Fibroblast of lung (primary cell): Measurements from ENCODE around the gene TDG.

ENCODE experiments used
- EZH2 ChIP-seq: IDR thresholded peaks from 2 replicates; pipeline ENCODE4 v1.5.1; 2012; ENCODE audit warnings: low read length, control low read depth, mild to moderate bottlenecking; ENCODE audit errors: missing control alignments
- TF ChIP-seq, protein P1 (sequence below), 2 donors: IDR thresholded peaks in 1 of 2; conservative IDR thresholded peaks in 1 of 2; 1 replicate in 1 of 2; 2 replicates in 1 of 2; pipeline ENCODE4 v1.5.1; 2011 to 2012; ENCODE audit warnings: low read length in 2 of 2, control low read depth in 1 of 2, inconsistent platforms in 1 of 2, low read depth in 1 of 2, mild to moderate bottlenecking in 1 of 2

DNA sequence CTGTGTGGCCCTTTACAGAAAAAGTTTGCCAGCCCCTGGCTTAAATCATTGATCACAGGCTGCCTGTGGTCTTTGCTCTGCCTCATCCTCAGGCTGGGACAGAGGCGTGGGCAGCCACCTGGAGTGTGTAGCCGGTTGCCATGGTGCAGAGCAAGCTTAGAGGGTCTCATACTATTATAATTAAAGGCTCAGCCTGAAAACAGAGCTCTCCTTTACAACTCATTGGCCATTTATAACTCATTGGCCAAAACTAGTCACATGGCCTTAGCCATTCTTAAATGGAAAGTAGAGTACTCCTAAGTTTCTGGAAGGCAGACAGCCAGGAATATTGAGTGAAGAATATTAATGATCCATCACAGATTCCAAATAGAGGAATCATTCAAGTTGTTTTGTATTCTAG is 32.4 kb upstream of the TDG start:
- TF ChIP-seq, protein P1, sequence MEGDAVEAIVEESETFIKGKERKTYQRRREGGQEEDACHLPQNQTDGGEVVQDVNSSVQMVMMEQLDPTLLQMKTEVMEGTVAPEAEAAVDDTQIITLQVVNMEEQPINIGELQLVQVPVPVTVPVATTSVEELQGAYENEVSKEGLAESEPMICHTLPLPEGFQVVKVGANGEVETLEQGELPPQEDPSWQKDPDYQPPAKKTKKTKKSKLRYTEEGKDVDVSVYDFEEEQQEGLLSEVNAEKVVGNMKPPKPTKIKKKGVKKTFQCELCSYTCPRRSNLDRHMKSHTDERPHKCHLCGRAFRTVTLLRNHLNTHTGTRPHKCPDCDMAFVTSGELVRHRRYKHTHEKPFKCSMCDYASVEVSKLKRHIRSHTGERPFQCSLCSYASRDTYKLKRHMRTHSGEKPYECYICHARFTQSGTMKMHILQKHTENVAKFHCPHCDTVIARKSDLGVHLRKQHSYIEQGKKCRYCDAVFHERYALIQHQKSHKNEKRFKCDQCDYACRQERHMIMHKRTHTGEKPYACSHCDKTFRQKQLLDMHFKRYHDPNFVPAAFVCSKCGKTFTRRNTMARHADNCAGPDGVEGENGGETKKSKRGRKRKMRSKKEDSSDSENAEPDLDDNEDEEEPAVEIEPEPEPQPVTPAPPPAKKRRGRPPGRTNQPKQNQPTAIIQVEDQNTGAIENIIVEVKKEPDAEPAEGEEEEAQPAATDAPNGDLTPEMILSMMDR (conservative IDR thresholded peaks at IDR 0.05 in 1 of 2, IDR thresholded peaks at IDR 0.05 in 1 of 2; ENCODE audit: low read depth in 1 of 2, low read length in 2 of 2), result no peak
- no peak for TF ChIP-seq EZH2
